K562 (cell line): Measurements from ENCODE around the gene PI16. TPM values are rescaled to one million over a fixed set of nuclear protein-coding genes. Genes with fewer than 3 reads are reported as not detected.
A peak's percentile ranks its signal among the peaks of the same experiment; 100 is the strongest.

Source experiments
- CHAMP1 ChIP-seq: fragments of 450-650 bp; IDR thresholded peaks from 2 replicates; pipeline ENCODE4 v1.6.1; 2016; ENCODE audit warnings: mild to moderate bottlenecking
- E2F6 ChIP-seq, 2 experiments: IDR thresholded peaks; 2 replicates each; pipeline ENCODE4 v1.6.1; 2011; ENCODE audit warnings: borderline replicate concordance in 1 of 2, control low read depth in 1 of 2, low read depth in 1 of 2, low read length in 1 of 2, mild to moderate bottlenecking in 1 of 2, mixed read lengths in 1 of 2, moderate library complexity in 1 of 2; ENCODE audit not compliant: insufficient read depth in 1 of 2, insufficient read length in 1 of 2, poor library complexity in 1 of 2, severe bottlenecking in 1 of 2; ENCODE audit errors: extremely low read depth in 1 of 2
- HMG20B ChIP-seq: fragments of 250-450 bp; sonication (Bioruptor Pico); IDR thresholded peaks from 2 replicates; pipeline ENCODE4 v1.5.0; 2021; ENCODE audit warnings: mild to moderate bottlenecking
- HOMEZ ChIP-seq: fragments of 250-450 bp; sonication (Bioruptor Pico); IDR thresholded peaks from 2 replicates; pipeline ENCODE4 v1.4.0; 2020; ENCODE audit warnings: mild to moderate bottlenecking, moderate library complexity
- PTTG1 ChIP-seq: fragments of 450-650 bp; IDR thresholded peaks from 2 replicates; pipeline ENCODE4 v1.6.1; 2016; ENCODE audit warnings: low read depth, mild to moderate bottlenecking, missing genetic modification characterization, missing compliant biosample characterization
- REST ChIP-seq, 2 experiments: fragments of 450-650 bp; formaldehyde crosslinking in 1 of 2; IDR thresholded peaks; 2 replicates each; pipeline versions ENCODE4 v1.4.0 to v1.6.1; 2014 to 2020; ENCODE audit warnings: mild to moderate bottlenecking in 2 of 2, borderline replicate concordance in 1 of 2, low read depth in 1 of 2
- THAP7 ChIP-seq: fragments of 250-450 bp; sonication (Bioruptor Pico); IDR thresholded peaks from 2 replicates; pipeline ENCODE4 v1.5.0; 2021
- TRIM28 ChIP-seq: fragments of 450-650 bp; IDR thresholded peaks from 2 replicates; pipeline ENCODE4 v1.6.1; 2017
- ZC3H8 ChIP-seq: fragments of 450-650 bp; IDR thresholded peaks from 2 replicates; pipeline ENCODE4 v1.6.1; 2017
- ZNF134 ChIP-seq: fragments of 250-450 bp; sonication (Bioruptor Pico); conservative IDR thresholded peaks from 2 replicates; pipeline ENCODE4 v1.4.0; 2020
- ZNF217 ChIP-seq: sonication (generic); formaldehyde crosslinking; IDR thresholded peaks from 2 replicates; pipeline ENCODE4 v1.8.0; 2022; ENCODE audit warnings: mild to moderate bottlenecking, missing genetic modification reagents
- ZNF24 ChIP-seq: fragments of 450-650 bp; IDR thresholded peaks from 2 replicates; pipeline ENCODE4 v1.6.1; 2016
- polyA plus RNA-seq, 8 experiments: library from polyadenylated mRNA; depleted of rRNA in 4 of 8; stranded (reverse) in 5 of 8; unstranded in 3 of 8; fragments of >200 nt; fragmentation: Nextera tagmentation in 2 of 8; fragmentation: Illumina TruSeq in 1 of 8; extraction: Ambion mirVana in 2 of 8; extraction: Trizol in 1 of 8; gene quantifications; 2 replicates each; pipeline versions ENCODE4 v1.2.1 to v1.2.3, GENCODE V29; 2011 to 2014; ENCODE audit warnings: inconsistent platforms in 1 of 8, missing spikeins in 1 of 8
- total RNA-seq, 7 experiments: library from RNA; depleted of rRNA in 6 of 7; stranded (reverse); fragments of >200 nt in 6 of 7; fragmentation: Illumina TruSeq in 2 of 7; extraction: Trizol in 2 of 7; gene quantifications; 2 replicates each; pipeline versions ENCODE4 v1.2.1 to v1.2.3, GENCODE V29; 2011 to 2021; ENCODE audit warnings: low replicate concordance in 1 of 7

PI16 gene
- total and polyA plus RNA-seq, 9 of the 15 experiments (the other 6 are each of a cell fraction or from before 2014, with no cell fraction given), result 0.06 to 0.18 TPM; not detected in 7

- TF ChIP-seq ZNF217 (CRISPR knock-in tag) (no peak), PTTG1 (no peak), THAP7 (CRISPR knock-in tag) (no peak), REST (IDR thresholded peaks at IDR 0.05; ENCODE audit: borderline replicate concordance) (peak; percentile 94), REST (CRISPR knock-in tag; IDR thresholded peaks at IDR 0.05; ENCODE audit: low read depth) (peak; percentile 55; the same call in 1 of the 2 replicates), HOMEZ (CRISPR knock-in tag) (no peak), ZNF24 (peak; percentile 43; the same call in 1 of the 2 replicates), HMG20B (no peak), CHAMP1 (no peak), E2F6 (IDR thresholded peaks at IDR 0.05; ENCODE audit: borderline replicate concordance in 1 of 2, extremely low read depth in 1 of 2, insufficient read depth in 1 of 2, insufficient read length in 1 of 2, low read depth in 1 of 2, low read length in 1 of 2, poor library complexity in 1 of 2, severe bottlenecking in 1 of 2) (peak; percentile 80 to 90), ZNF134 (CRISPR knock-in tag) (no peak), TRIM28 (peak; percentile 15; the same call in 1 of the 2 replicates), ZC3H8 (no peak)
Observed at GRCh38 chr6:36985808-36986703, 31.5 kb downstream of the PI16 start, which contains the start of gene MTCH1 (continued).
